ENCODE results near the gene FXYD6. TPM values are rescaled to one million over a fixed set of nuclear protein-coding genes. Genes with fewer than 3 reads are reported as not detected.
A peak's percentile ranks its signal among the peaks of the same experiment; 100 is the strongest.

The FXYD6 gene
- total and polyA plus RNA-seq, 2 donors, result 24.1 to 25.7 TPM

GRCh38 chr11:117874910-117875381 is 1.5 kb downstream of the FXYD6 start:
- no peak for DNase-seq (ENCODE audit: low read depth in 6 of 9, low spot score in 9 of 9)
- Histone ChIP-seq H3K4me3 (ENCODE audit: low read length in 2 of 2) (no peak overlapping the region), H3K9me3 (ENCODE audit: control insufficient read depth in 2 of 2, insufficient read depth in 1 of 2, low read length in 1 of 2) (peaks cover 1 to 5% of the 10 kb centered on the region in 2 donors), H3K27ac (ENCODE audit: low read depth in 1 of 2, low read length in 1 of 2) (no peak overlapping the region), H3K36me3 (ENCODE audit: control insufficient read depth in 2 of 2, insufficient read depth in 2 of 2, low read length in 1 of 2) (no peaks in the 10 kb centered on the region), H3K27me3 (ENCODE audit: control insufficient read depth in 2 of 2, insufficient read depth in 1 of 2, low read length in 1 of 2) (peaks cover 9 to 77% of the 10 kb centered on the region in 2 donors), H3K4me1 (ENCODE audit: control insufficient read depth in 2 of 2, insufficient read depth in 2 of 2, low read length in 2 of 2) (peaks cover 12 to 48% of the 10 kb centered on the region in 2 donors)
- WGBS, result 99% methylated on average over 4 of the region's 4 CpGs

- peaks cover 9 to 72% of the 10 kb centered on the region in 2 donors for H3K27me3 ChIP-seq (ENCODE audit: control insufficient read depth in 2 of 2, insufficient read depth in 1 of 2, low read length in 1 of 2)
Observed at GRCh38 chr11:117874253-117874909, 2.1 kb downstream of the FXYD6 start.

GRCh38 chr11:117873828-117874125 is 2.7 kb downstream of the FXYD6 start:
- no peak for DNase-seq (ENCODE audit: low read depth in 6 of 9, low spot score in 9 of 9)
- Histone ChIP-seq H3K4me1 (ENCODE audit: control insufficient read depth in 2 of 2, insufficient read depth in 2 of 2, low read length in 2 of 2) (peaks cover 12 to 55% of the 10 kb centered on the region in 2 donors), H3K4me3 (ENCODE audit: low read length in 2 of 2) (no peak overlapping the region), H3K9me3 (ENCODE audit: control insufficient read depth in 2 of 2, insufficient read depth in 1 of 2, low read length in 1 of 2) (peaks cover 1 to 5% of the 10 kb centered on the region in 2 donors), H3K27ac (ENCODE audit: low read depth in 1 of 2, low read length in 1 of 2) (no peak overlapping the region), H3K27me3 (ENCODE audit: control insufficient read depth in 2 of 2, insufficient read depth in 1 of 2, low read length in 1 of 2) (peaks cover 9 to 66% of the 10 kb centered on the region in 2 donors), H3K36me3 (ENCODE audit: control insufficient read depth in 2 of 2, insufficient read depth in 2 of 2, low read length in 1 of 2) (no peaks in the 10 kb centered on the region)
- WGBS, result 91% methylated on average over 8 of the region's 8 CpGs

More at GRCh38 chr11:117874253-117874909, 2.1 kb downstream of the FXYD6 start:
- H3K4me1 ChIP-seq (ENCODE audit: control insufficient read depth in 2 of 2, insufficient read depth in 2 of 2, low read length in 2 of 2), result peaks cover 12 to 52% of the 10 kb centered on the region in 2 donors
- H3K36me3 ChIP-seq (ENCODE audit: control insufficient read depth in 2 of 2, insufficient read depth in 2 of 2, low read length in 1 of 2), result no peaks in the 10 kb centered on the region
- no peak overlapping the region for H3K27ac ChIP-seq (ENCODE audit: low read depth in 1 of 2, low read length in 1 of 2)
- H3K9me3 ChIP-seq (ENCODE audit: control insufficient read depth in 2 of 2, insufficient read depth in 1 of 2, low read length in 1 of 2), result peaks cover 1 to 5% of the 10 kb centered on the region in 2 donors
- DNase-seq (ENCODE audit: low read depth in 6 of 9, low spot score in 9 of 9), result no peak
- H3K4me3 ChIP-seq (ENCODE audit: low read length in 2 of 2), result no peak overlapping the region
- 51% methylated on average over 16 of the region's 16 CpGs for WGBS

GRCh38 chr11:117872975-117873827 is 3.3 kb downstream of the FXYD6 start:
- H3K9me3 ChIP-seq (ENCODE audit: control insufficient read depth in 2 of 2, insufficient read depth in 1 of 2, low read length in 1 of 2), result peaks cover 1 to 5% of the 10 kb centered on the region in 2 donors
- DNase-seq (ENCODE audit: low read depth in 6 of 9, low spot score in 9 of 9), result peak in 1 of 9 donors; percentile 23
- H3K4me3 ChIP-seq (ENCODE audit: low read length in 2 of 2), result no peak overlapping the region
- H3K36me3 ChIP-seq (ENCODE audit: control insufficient read depth in 2 of 2, insufficient read depth in 2 of 2, low read length in 1 of 2), result no peaks in the 10 kb centered on the region
- H3K4me1 ChIP-seq (ENCODE audit: control insufficient read depth in 2 of 2, insufficient read depth in 2 of 2, low read length in 2 of 2), result peaks cover 12 to 55% of the 10 kb centered on the region in 2 donors
- peaks cover 9 to 60% of the 10 kb centered on the region in 2 donors for H3K27me3 ChIP-seq (ENCODE audit: control insufficient read depth in 2 of 2, insufficient read depth in 1 of 2, low read length in 1 of 2)
- 81% methylated on average over 15 of the region's 15 CpGs for WGBS
- no peak overlapping the region for H3K27ac ChIP-seq (ENCODE audit: low read depth in 1 of 2, low read length in 1 of 2)

GRCh38 chr11:117872420-117872961 is 4.0 kb downstream of the FXYD6 start:
- Histone ChIP-seq H3K36me3 (ENCODE audit: control insufficient read depth in 2 of 2, insufficient read depth in 2 of 2, low read length in 1 of 2) (no peaks in the 10 kb centered on the region), H3K27ac (ENCODE audit: low read depth in 1 of 2, low read length in 1 of 2) (no peak overlapping the region), H3K9me3 (ENCODE audit: control insufficient read depth in 2 of 2, insufficient read depth in 1 of 2, low read length in 1 of 2) (peaks cover 1 to 5% of the 10 kb centered on the region in 2 donors), H3K4me1 (ENCODE audit: control insufficient read depth in 2 of 2, insufficient read depth in 2 of 2, low read length in 2 of 2) (peaks cover 12 to 55% of the 10 kb centered on the region in 2 donors), H3K27me3 (ENCODE audit: control insufficient read depth in 2 of 2, insufficient read depth in 1 of 2, low read length in 1 of 2) (peaks cover 5 to 53% of the 10 kb centered on the region in 2 donors), H3K4me3 (ENCODE audit: low read length in 2 of 2) (no peak overlapping the region)
- WGBS, result 86% methylated on average over 12 of the region's 12 CpGs
- DNase-seq (ENCODE audit: low read depth in 6 of 9, low spot score in 9 of 9), result no peak

- Histone ChIP-seq H3K27me3 (ENCODE audit: control insufficient read depth in 2 of 2, insufficient read depth in 1 of 2, low read length in 1 of 2) (peaks cover 0 to 46% of the 10 kb centered on the region in 2 donors), H3K4me1 (ENCODE audit: control insufficient read depth in 2 of 2, insufficient read depth in 2 of 2, low read length in 2 of 2) (peaks cover 12 to 51% of the 10 kb centered on the region in 2 donors), H3K9me3 (ENCODE audit: control insufficient read depth in 2 of 2, insufficient read depth in 1 of 2, low read length in 1 of 2) (peaks cover 1 to 5% of the 10 kb centered on the region in 2 donors), H3K4me3 (ENCODE audit: low read length in 2 of 2) (no peak overlapping the region), H3K27ac (ENCODE audit: low read depth in 1 of 2, low read length in 1 of 2) (no peak overlapping the region), H3K36me3 (ENCODE audit: control insufficient read depth in 2 of 2, insufficient read depth in 2 of 2, low read length in 1 of 2) (no peaks in the 10 kb centered on the region)
- WGBS, result 96% methylated on average over 5 of the region's 5 CpGs
- DNase-seq (ENCODE audit: low read depth in 6 of 9, low spot score in 9 of 9), result no peak
Observed at GRCh38 chr11:117871784-117872183, 4.7 kb downstream of the FXYD6 start.

GRCh38 chr11:117871160-117871559 is 5.3 kb downstream of the FXYD6 start:
- 92% methylated on average over 18 of the region's 18 CpGs for WGBS
- no peak for DNase-seq (ENCODE audit: low read depth in 6 of 9, low spot score in 9 of 9)
- H3K27ac ChIP-seq (ENCODE audit: low read depth in 1 of 2, low read length in 1 of 2), result no peak overlapping the region

GRCh38 chr11:117870103-117870952 is 6.1 kb downstream of the FXYD6 start:
- H3K4me1 ChIP-seq (ENCODE audit: control insufficient read depth in 2 of 2, insufficient read depth in 2 of 2, low read length in 2 of 2), result peaks cover 3 to 41% of the 10 kb centered on the region in 2 donors

More at GRCh38 chr11:117871160-117871559, 5.3 kb downstream of the FXYD6 start:
- H3K4me1 ChIP-seq (ENCODE audit: control insufficient read depth in 2 of 2, insufficient read depth in 2 of 2, low read length in 2 of 2), result peaks cover 11 to 49% of the 10 kb centered on the region in 2 donors
- peaks cover 0 to 40% of the 10 kb centered on the region in 2 donors for H3K27me3 ChIP-seq (ENCODE audit: control insufficient read depth in 2 of 2, insufficient read depth in 1 of 2, low read length in 1 of 2)
- H3K36me3 ChIP-seq (ENCODE audit: control insufficient read depth in 2 of 2, insufficient read depth in 2 of 2, low read length in 1 of 2), result no peaks in the 10 kb centered on the region
- H3K9me3 ChIP-seq (ENCODE audit: control insufficient read depth in 2 of 2, insufficient read depth in 1 of 2, low read length in 1 of 2), result peaks cover 0 to 5% of the 10 kb centered on the region in 2 donors
- no peak overlapping the region for H3K4me3 ChIP-seq (ENCODE audit: low read length in 2 of 2)

More at GRCh38 chr11:117870103-117870952, 6.1 kb downstream of the FXYD6 start:
- DNase-seq (ENCODE audit: low read depth in 6 of 9, low spot score in 9 of 9), result peak in 1 of 9 donors; percentile 14
- Histone ChIP-seq H3K9me3 (ENCODE audit: control insufficient read depth in 2 of 2, insufficient read depth in 1 of 2, low read length in 1 of 2) (peaks cover 0 to 5% of the 10 kb centered on the region in 2 donors), H3K4me3 (ENCODE audit: low read length in 2 of 2) (no peak overlapping the region), H3K27me3 (ENCODE audit: control insufficient read depth in 2 of 2, insufficient read depth in 1 of 2, low read length in 1 of 2) (peaks cover 0 to 31% of the 10 kb centered on the region in 2 donors), H3K36me3 (ENCODE audit: control insufficient read depth in 2 of 2, insufficient read depth in 2 of 2, low read length in 1 of 2) (no peaks in the 10 kb centered on the region), H3K27ac (ENCODE audit: low read depth in 1 of 2, low read length in 1 of 2) (peak overlapping the region in 1 of 2 donors; percentile 26)
- 69% methylated on average over 9 of the region's 9 CpGs for WGBS

Data from thymus (tissue), 11 donors.